Hepatocyte (in vitro differentiated cells): ENCODE data around the gene FBXL7.

ENCODE experiments used
- CTCF ChIP-seq: fragments of 200-600 bp; sonication (generic); IDR thresholded peaks from 2 replicates; pipeline ENCODE4 v1.5.1; 2016; ENCODE audit warnings: antibody characterized with exemption, mild to moderate bottlenecking; ENCODE audit not compliant: poor library complexity
- EZH2 ChIP-seq: fragments of 200-600 bp; sonication (generic); IDR thresholded peaks from 2 replicates; pipeline ENCODE4 v1.6.1; 2016; ENCODE audit warnings: antibody characterized with exemption, mild to moderate bottlenecking, borderline replicate concordance
- EZH2phosphoT487 ChIP-seq: fragments of 200-600 bp; sonication (generic); IDR thresholded peaks from one replicate; pipeline ENCODE4 v1.6.1; 2018; ENCODE audit warnings: antibody characterized with exemption, mild to moderate bottlenecking, low read depth, moderate library complexity; ENCODE audit not compliant: unreplicated experiment, severe bottlenecking

- TF ChIP-seq CTCF (no peak), EZH2phosphoT487 (no peak), EZH2 (no peak)
These were observed 121.1 kb downstream of the FBXL7 start for GRCh38 chr5:15621094-15621493.
